ENCODE data around the gene GMDS.

GRCh38 chr6:2215342-2215741 is 30.1 kb downstream of the GMDS start:
- TF ChIP-seq EZH2 (IDR thresholded peaks at IDR 0.05; ENCODE audit: borderline replicate concordance, low read depth, low read length, severe bottlenecking) (no peak), CTCF (IDR thresholded peaks at IDR 0.05; ENCODE audit: borderline replicate concordance, extremely low read depth, low read length, poor library complexity, severe bottlenecking) (no peak)

All from DND-41 (cell line).